ENCODE results near the gene SGMS1. TPM values are rescaled to one million over a fixed set of nuclear protein-coding genes. Genes with fewer than 3 reads are reported as not detected.
A peak's percentile ranks its signal among the peaks of the same experiment; 100 is the strongest.

The SGMS1 gene
- total RNA-seq, 1 donor from 2014 or later = 18.6 TPM

DNA sequence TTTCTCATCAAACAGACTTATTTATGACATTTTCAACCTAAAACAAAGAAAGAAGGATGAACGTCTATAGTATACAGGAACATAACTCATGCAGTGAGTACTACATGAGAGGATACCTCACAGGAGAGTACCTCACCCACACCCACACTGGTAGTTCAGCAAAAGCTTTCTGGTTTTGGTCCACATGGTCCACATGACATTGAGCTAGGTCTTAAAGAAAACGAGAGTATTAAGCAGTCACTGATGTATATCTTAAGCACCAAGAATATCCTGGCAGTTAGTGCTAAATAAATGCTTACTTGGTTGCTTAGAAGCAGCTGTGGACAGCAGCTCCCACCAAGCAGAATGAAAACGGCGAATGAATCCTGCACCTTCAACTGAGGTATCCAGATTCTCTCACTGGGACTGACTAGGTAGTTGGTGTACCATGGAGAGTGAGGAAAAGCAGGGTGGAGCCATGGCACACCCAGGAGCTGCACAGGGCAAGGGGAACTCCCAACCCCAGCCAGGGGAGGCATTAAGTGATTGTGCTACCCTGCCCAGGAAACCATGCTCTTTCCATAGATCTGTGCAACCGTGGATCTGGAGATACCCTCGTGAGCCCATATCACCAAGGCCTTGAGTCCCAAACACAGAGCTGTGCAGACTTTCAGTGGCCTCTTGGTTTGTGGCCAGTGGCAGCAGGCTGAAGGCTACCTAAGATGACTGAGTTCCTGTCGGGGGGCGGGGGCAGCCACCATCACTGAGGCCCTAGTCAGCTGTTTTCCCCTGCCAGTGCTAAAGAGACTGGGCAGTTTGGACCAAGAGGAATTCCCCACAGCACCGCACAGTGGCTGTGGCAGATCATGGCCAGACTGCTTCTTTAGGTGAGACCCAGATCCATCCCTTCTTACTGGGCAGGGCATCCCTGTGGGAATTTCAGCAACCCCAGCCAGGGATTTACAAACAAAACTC lies 143.4 kb downstream of the SGMS1 start:
- peaks cover 27% of the 10 kb centered on the region for H3K36me3 Mint-ChIP-seq (ENCODE audit: low read depth)
- no peak overlapping the region for H3K4me3 Mint-ChIP-seq
- peaks cover 55% of the 10 kb centered on the region for H3K9me3 Mint-ChIP-seq
- no peak overlapping the region for H3K27ac Mint-ChIP-seq
- DNase-seq (ENCODE audit: low spot score) = no peak
- H3K27me3 Mint-ChIP-seq (ENCODE audit: insufficient read depth) = no peaks in the 10 kb centered on the region
- H3K4me1 Mint-ChIP-seq (ENCODE audit: low read depth) = no peaks in the 10 kb centered on the region
- intact Hi-C loops (cut with micrococcal nuclease) = no loop called here

DNA sequence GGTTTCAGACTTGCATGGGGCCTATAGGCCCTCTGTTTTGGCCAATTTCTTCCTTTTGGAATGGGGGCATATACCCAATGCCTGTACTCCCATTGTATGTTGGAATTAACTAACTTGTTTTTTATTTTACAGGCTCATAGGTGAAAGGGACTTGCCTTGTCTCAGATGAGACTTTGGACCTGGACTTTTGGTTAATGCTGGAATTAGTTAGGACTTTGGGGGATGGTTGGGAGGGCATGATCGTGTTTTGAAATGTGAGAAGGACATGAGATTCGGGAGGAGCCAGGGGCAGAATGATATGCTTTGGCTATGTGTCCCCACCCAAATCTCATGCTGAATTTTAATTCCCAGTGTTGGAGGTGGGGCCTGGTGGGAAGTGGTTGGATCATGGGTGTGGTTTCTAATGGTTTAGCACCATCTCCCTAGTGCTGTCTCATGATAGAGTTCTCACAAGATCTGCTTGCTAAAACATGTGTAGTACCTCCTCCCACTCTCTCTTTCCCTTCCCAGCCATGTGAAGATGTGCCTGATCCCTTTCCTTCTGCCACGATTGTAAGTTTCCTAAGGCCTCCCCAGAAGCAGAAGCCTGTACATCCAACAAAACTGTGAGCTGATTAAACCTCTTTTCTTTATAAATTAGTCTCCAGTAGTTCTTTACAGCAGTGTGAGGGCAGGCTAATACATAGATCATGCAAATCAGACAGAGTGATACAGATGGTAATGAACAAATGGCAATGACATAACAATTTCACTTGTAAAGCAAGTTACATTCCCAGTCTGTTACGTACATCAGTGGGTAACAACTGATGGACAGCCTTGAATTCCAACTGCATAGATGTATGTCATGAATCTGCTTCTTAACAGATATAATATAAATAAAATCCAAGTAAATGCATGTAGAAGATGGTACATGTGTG lies 146.2 kb downstream of the SGMS1 start:
- Mint-ChIP-seq H3K4me3 (no peak overlapping the region), H3K36me3 (ENCODE audit: low read depth) (peaks cover 19% of the 10 kb centered on the region), H3K27me3 (ENCODE audit: insufficient read depth) (no peaks in the 10 kb centered on the region), H3K9me3 (peaks cover 31% of the 10 kb centered on the region), H3K4me1 (ENCODE audit: low read depth) (no peaks in the 10 kb centered on the region), H3K27ac (no peak overlapping the region)
- intact Hi-C loops (cut with micrococcal nuclease) = no loop called here
- DNase-seq (ENCODE audit: low spot score) = no peak

DNA sequence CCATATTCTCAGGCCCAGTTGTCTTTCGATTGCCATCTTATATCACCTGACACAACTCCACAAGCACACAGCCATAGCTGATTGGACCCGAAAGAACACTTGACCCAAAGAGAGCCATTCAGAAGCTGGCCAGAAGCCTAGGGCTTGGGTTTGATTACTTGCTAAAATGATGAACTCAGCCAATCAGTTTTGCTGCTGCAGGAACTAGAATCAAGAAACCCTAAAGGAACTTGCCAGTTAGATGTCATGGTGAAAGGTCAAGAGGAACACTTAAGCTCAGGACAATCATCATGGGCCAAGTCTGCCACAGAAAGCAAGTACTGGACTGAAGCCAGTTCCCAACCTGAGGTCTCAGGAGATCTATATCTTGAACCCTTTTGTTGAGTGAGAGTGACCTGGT lies 150.0 kb downstream of the SGMS1 start:
- peaks cover 17% of the 10 kb centered on the region for H3K36me3 Mint-ChIP-seq (ENCODE audit: low read depth)
- H3K27ac Mint-ChIP-seq = no peak overlapping the region
- intact Hi-C loops (cut with micrococcal nuclease) = no loop called here
- H3K27me3 Mint-ChIP-seq (ENCODE audit: insufficient read depth) = no peaks in the 10 kb centered on the region
- H3K4me1 Mint-ChIP-seq (ENCODE audit: low read depth) = peaks cover 27% of the 10 kb centered on the region
- DNase-seq (ENCODE audit: low spot score) = no peak
- H3K9me3 Mint-ChIP-seq = peaks cover 24% of the 10 kb centered on the region
- no peak overlapping the region for H3K4me3 Mint-ChIP-seq

DNA sequence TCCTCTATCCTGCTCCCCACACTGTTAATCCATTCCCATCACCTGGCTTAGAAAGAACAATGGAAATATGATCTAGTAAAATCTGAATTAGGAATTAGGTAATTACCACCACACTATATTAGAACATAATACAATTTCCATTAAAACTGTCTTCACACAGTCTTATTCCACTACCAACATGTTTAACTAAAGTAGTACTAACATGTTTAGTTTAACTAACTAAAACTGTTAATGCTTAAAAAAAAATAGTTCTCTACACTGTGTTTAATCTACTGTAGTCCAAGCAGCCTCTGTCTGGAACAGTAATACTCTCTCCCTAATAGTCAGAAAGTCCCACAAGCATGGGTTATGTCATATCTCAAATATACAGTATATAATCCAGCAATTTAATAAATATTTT lies 150.8 kb downstream of the SGMS1 start:
- no peak overlapping the region for H3K4me3 Mint-ChIP-seq
- H3K9me3 Mint-ChIP-seq = peaks cover 18% of the 10 kb centered on the region
- DNase-seq (ENCODE audit: low spot score) = no peak
- H3K27me3 Mint-ChIP-seq (ENCODE audit: insufficient read depth) = no peaks in the 10 kb centered on the region
- peaks cover 35% of the 10 kb centered on the region for H3K4me1 Mint-ChIP-seq (ENCODE audit: low read depth)
- intact Hi-C loops (cut with micrococcal nuclease) = no loop called here
- H3K36me3 Mint-ChIP-seq (ENCODE audit: low read depth) = peaks cover 17% of the 10 kb centered on the region
- H3K27ac Mint-ChIP-seq = no peak overlapping the region

DNA sequence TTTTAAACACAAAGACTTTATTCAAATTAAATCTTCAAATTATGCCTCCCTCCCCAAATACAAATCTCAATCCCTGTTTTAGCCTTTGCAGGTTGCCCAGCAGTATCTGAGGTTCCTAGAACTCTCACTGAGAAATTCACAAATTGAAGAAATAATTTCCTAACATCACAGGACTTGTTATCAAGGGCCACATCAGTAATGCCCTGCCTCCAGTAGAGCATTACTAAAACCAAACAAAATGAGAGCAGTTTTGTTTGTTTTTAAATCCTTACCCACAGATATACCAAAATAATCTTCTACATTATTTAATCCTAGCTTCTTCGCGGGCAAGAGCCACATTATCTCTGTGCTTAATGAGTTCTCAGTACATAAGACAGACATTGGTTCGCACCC lies 152.2 kb downstream of the SGMS1 start:
- H3K4me3 Mint-ChIP-seq = no peak overlapping the region
- peaks cover 9% of the 10 kb centered on the region for H3K36me3 Mint-ChIP-seq (ENCODE audit: low read depth)
- DNase-seq (ENCODE audit: low spot score) = no peak
- H3K9me3 Mint-ChIP-seq = peaks cover 4% of the 10 kb centered on the region
- H3K27me3 Mint-ChIP-seq (ENCODE audit: insufficient read depth) = no peaks in the 10 kb centered on the region
- intact Hi-C loops (cut with micrococcal nuclease) = no loop called here
- H3K27ac Mint-ChIP-seq = no peak overlapping the region
- peaks cover 39% of the 10 kb centered on the region for H3K4me1 Mint-ChIP-seq (ENCODE audit: low read depth)

DNA sequence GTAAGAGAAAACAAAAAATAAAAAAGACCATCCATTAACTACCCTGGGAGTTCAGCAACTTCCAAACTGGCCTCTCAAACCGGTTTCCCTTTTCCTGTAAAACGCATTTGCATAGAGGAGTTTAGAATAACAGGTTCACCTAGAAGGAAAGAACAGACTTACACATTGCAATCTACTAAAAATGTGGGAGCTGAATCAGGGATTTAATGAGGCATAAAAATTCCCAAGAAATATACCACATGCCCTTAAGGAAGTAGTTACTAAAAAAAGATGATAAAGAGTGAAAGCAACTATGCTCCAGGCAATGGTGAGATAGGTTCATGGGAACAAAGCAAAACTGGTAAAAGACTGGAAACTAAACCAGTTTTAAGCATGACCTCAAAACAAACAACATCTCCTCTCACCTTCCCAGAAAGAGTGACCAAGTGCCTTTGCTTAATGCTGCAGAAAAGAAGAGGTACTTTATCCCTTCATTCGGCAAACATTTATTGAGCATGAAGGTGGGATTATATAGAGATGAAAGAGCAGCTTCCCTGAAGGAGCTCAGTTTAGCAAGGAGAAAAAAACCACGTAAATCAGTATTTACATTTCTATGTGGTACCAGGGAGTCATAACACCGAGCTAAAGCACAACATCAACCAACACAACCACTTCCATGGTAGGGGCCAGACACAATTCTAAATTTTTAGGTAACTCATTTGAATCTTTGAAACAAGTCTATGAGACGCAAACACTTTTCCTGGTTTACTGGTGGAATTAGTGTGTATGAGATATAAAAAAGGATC lies 152.8 kb downstream of the SGMS1 start:
- H3K27ac Mint-ChIP-seq = peak overlapping the region; percentile 10
- H3K36me3 Mint-ChIP-seq (ENCODE audit: low read depth) = peaks cover 11% of the 10 kb centered on the region
- peaks cover 39% of the 10 kb centered on the region for H3K4me1 Mint-ChIP-seq (ENCODE audit: low read depth)

DNA sequence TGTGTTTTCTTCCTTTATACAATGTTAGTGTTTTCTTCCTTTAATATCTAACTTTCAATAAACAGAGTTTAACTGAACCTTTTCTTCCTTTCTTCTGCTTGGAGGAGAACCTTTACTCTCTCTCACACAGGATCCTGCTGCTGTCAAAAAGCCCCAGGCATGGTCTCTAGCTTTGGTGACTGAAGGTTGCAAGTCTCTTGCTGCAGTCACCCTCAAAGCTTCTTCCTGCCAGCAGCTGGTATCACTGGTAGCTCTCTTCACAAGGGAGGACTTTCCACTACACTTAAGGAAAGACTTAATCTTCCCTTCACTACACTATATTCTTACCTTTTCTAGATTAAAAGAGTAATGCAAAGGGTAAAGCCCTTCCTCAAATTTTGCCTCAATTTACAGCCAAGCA lies 153.4 kb downstream of the SGMS1 start:
- intact Hi-C loops (cut with micrococcal nuclease) = no loop called here
- Mint-ChIP-seq H3K27ac (peak overlapping the region; percentile 1), H3K9me3 (no peaks in the 10 kb centered on the region), H3K4me3 (no peak overlapping the region), H3K4me1 (ENCODE audit: low read depth) (peaks cover 39% of the 10 kb centered on the region), H3K36me3 (ENCODE audit: low read depth) (peaks cover 7% of the 10 kb centered on the region), H3K27me3 (ENCODE audit: insufficient read depth) (no peaks in the 10 kb centered on the region)
- DNase-seq (ENCODE audit: low spot score) = peak; percentile 3

More for the DNA sequence above, 152.8 kb downstream of the SGMS1 start:
- H3K9me3 Mint-ChIP-seq = no peaks in the 10 kb centered on the region
- DNase-seq (ENCODE audit: low spot score) = no peak
- intact Hi-C loops (cut with micrococcal nuclease) = no loop called here
- H3K27me3 Mint-ChIP-seq (ENCODE audit: insufficient read depth) = no peaks in the 10 kb centered on the region
- no peak overlapping the region for H3K4me3 Mint-ChIP-seq

DNA sequence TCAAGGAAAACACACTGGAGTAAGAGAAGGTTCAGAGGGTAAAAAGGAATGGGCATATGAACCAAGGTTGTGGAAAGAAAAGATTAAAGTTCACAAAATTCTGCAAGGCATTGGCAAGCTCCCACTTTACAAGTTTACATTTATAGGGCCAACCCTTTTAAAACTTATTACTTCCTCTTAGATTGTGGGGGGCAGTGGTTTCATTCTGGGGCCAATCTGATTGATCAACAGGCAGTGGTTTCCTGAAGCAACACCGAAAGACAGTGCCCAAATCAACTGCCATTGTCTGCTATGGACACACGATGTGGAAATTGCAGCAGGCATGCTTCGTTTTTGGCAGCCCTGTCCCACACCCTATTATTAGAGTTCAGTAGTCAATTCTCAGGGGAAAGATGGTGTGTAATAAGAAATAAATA lies 154.0 kb downstream of the SGMS1 start:
- Mint-ChIP-seq H3K4me3 (no peak overlapping the region), H3K4me1 (ENCODE audit: low read depth) (peaks cover 39% of the 10 kb centered on the region), H3K27ac (no peak overlapping the region), H3K9me3 (no peaks in the 10 kb centered on the region), H3K27me3 (ENCODE audit: insufficient read depth) (no peaks in the 10 kb centered on the region), H3K36me3 (ENCODE audit: low read depth) (peaks cover 5% of the 10 kb centered on the region)
- DNase-seq (ENCODE audit: low spot score) = no peak
- intact Hi-C loops (cut with micrococcal nuclease) = loop anchor here (5.0 kb wide), 1 partner anchor 33 kb away; no protein-coding TSS in a partner anchor

DNA sequence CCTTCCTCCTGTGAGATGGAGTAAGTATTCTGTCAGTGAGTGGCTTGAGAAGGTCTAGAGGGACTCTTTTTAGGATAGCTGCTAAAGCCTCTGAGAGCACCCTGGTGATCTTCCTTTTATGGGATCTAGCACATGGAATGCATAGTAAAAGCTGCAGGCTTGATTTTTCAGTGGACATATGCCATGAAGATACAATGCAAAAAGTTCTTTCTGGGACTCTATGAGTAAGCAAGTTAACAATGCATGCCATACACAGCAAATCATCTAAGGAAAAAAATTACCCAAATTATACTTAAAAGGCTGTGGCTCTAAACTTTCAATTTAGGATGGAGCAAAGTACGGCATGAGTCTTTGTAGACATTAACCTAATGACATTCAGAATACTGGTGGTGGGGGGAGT lies 154.5 kb downstream of the SGMS1 start:
- H3K4me1 Mint-ChIP-seq (ENCODE audit: low read depth) = peaks cover 39% of the 10 kb centered on the region
- H3K9me3 Mint-ChIP-seq = no peaks in the 10 kb centered on the region
- no peak overlapping the region for H3K27ac Mint-ChIP-seq
- H3K36me3 Mint-ChIP-seq (ENCODE audit: low read depth) = peaks cover 5% of the 10 kb centered on the region
- intact Hi-C loops (cut with micrococcal nuclease) = loop anchor here (5.0 kb wide), 1 partner anchor 33 kb away; no protein-coding TSS in a partner anchor
- no peak for DNase-seq (ENCODE audit: low spot score)
- H3K4me3 Mint-ChIP-seq = no peak overlapping the region
- no peaks in the 10 kb centered on the region for H3K27me3 Mint-ChIP-seq (ENCODE audit: insufficient read depth)

DNA sequence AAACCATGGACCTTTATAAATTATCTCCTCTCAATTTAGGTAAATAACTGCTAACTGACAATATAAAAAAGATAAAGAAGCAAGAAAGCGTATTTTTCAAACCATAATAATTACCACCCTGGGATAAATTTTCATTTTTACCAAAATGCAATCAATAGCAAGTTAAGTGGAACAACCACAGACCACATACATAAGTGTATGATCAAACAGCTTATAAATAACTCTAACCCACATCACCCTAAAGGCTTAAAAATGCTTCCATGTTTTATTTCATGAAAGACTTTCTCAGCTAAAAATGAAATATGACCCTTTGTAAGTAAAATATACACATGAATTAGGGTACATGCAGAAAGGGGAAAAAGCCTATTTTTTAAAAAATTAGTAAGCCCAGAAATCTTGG lies 156.5 kb downstream of the SGMS1 start:
- H3K4me1 Mint-ChIP-seq (ENCODE audit: low read depth) = peaks cover 39% of the 10 kb centered on the region
- H3K36me3 Mint-ChIP-seq (ENCODE audit: low read depth) = peaks cover 5% of the 10 kb centered on the region
- no peaks in the 10 kb centered on the region for H3K27me3 Mint-ChIP-seq (ENCODE audit: insufficient read depth)
- DNase-seq (ENCODE audit: low spot score) = no peak
- H3K4me3 Mint-ChIP-seq = no peak overlapping the region
- H3K9me3 Mint-ChIP-seq = no peaks in the 10 kb centered on the region
- H3K27ac Mint-ChIP-seq = no peak overlapping the region
- intact Hi-C loops (cut with micrococcal nuclease) = loop anchor here (5.0 kb wide), 1 partner anchor 35 kb away; no protein-coding TSS in a partner anchor

DNA sequence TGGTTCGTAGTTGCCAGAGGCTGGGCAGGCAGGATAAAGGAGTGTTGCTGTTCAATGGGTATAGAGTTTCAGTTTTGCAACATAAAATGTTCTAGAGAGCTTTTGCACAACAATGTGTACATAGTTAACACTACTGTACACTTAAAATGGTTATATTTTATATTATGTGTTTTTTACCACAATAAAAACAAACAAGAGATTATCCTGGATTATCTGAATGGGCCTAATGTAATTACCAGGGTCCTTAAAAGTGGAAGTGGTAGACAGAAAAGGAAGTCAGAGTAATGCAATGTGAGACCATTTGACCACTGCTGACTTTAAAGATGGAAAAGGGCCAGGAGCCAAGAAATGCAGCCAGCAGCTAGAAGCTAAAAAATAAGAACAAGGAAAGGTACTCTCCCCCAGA lies 159.7 kb downstream of the SGMS1 start:
- no peak for DNase-seq (ENCODE audit: low spot score)
- Mint-ChIP-seq H3K4me1 (ENCODE audit: low read depth) (peaks cover 13% of the 10 kb centered on the region), H3K27me3 (ENCODE audit: insufficient read depth) (no peaks in the 10 kb centered on the region), H3K36me3 (ENCODE audit: low read depth) (peaks cover 8% of the 10 kb centered on the region), H3K27ac (no peak overlapping the region), H3K4me3 (no peak overlapping the region), H3K9me3 (no peaks in the 10 kb centered on the region)
- intact Hi-C loops (cut with micrococcal nuclease) = no loop called here

DNA sequence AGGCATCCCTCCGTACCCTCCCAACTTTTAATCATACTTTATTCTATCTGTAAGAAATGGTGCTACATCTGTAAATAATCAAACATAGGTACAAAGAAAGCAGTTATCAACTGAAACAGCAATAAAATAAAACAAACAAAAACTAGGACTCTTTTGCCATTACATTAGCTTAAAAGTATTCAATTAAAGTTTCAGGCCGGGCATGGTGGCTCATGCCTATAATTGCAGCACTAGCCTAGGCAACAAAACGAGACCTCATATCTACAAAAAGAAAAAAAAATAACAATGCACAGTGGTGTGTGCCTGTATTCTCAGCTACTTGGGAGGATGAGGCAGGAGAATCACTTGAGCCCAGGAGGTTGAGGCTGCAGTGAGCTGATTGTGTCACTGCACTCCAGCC lies 161.9 kb downstream of the SGMS1 start:
- Mint-ChIP-seq H3K27me3 (ENCODE audit: insufficient read depth) (no peaks in the 10 kb centered on the region), H3K36me3 (ENCODE audit: low read depth) (peaks cover 10% of the 10 kb centered on the region), H3K27ac (no peak overlapping the region), H3K9me3 (no peaks in the 10 kb centered on the region), H3K4me1 (ENCODE audit: low read depth) (no peaks in the 10 kb centered on the region), H3K4me3 (no peak overlapping the region)
- intact Hi-C loops (cut with micrococcal nuclease) = no loop called here
- DNase-seq (ENCODE audit: low spot score) = no peak

Data from activated T-helper 1 cell treated with anti-CD3 and anti-CD28 coated beads, Interleukin-12 subunit alpha, Interleukin-12 subunit beta, Interleukin-2, Interleukin-4 antibody, amounts not matched to agents 30 ng/mL and 10 ng/mL and 1 ng/mL, durations not matched to agents 14 hours and 24 hours and 36 hours (primary cell).